HG02571 (cell line): ENCODE measurements around the gene CPT2.

Source experiments
- ATAC-seq: cut with Tn5 transposase; IDR thresholded peaks from one replicate; pipeline ENCODE4 v1.9.1; 2021; ENCODE audit warnings: mild to moderate bottlenecking, moderate library complexity; ENCODE audit not compliant: unreplicated experiment

The CPT2 gene

DNA sequence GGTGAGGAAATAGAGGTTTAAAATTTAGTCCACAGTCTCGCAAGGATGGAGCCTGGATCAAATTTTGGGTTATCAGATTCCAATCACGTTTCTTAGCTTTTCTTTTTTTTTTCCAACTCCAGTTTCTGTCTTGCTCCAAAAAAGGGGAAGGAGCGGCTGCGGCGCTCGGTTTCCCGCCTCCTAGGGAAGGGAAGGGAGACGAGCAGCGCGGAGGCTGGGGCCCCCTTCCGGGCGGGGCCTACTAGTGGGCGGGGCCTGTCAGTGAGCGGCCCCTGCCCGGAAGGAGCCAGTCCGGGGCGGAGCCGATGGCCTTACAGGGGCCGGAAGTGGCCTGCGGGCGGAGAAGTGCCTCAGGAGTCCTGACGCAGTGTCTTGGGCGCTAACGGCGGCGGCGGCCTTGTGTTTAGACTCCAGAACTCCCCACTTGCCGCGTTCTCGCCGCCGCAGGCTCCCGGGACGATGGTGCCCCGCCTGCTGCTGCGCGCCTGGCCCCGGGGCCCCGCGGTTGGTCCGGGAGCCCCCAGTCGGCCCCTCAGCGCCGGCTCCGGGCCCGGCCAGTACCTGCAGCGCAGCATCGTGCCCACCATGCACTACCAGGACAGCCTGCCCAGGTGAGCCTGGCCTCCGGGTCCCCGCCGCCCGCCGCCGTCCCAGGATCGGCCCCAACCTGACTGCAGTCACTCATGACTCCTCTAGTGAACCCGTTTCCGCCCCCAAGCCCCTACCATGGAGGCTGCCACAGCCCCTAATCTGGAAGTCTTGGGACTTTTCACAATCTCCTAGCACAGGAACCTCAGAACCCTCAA is at the start of gene CPT2:
Gene CPT2 (plus strand): TSS at position 340 of the 806 bp plus-strand sequence. CDS start 120 bp downstream, at position 460.
- peak; percentile 98 for ATAC-seq

GRCh38 chr1:53147174-53147573 is 49.5 kb upstream of the CPT2 start:
- ATAC-seq: no peak

DNA sequence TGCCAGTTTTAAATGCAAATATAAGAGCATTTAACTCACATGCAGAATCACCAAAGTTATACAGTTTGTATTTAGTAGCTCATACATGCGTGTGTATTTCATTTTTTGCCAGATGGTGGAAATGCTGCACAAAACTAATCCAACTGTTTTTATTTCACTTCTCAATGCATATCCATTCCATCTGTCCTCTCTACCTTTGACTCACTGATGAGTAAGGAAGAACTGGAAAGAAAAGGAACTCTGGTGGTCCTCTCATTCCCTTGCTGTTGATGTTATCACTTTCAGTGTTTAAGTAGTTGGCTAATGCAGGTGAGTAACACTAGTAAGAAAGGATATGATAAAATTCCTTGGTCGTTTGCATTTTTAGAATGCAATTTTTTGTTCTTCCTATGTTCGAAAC is 48.5 kb upstream of the CPT2 start:
- ATAC-seq: no peak

- no peak for ATAC-seq
Measured at GRCh38 chr1:53153752-53154151, 42.9 kb upstream of the CPT2 start.

- ATAC-seq: no peak
Measured at GRCh38 chr1:53154859-53155438, 41.7 kb upstream of the CPT2 start.

- ATAC-seq: no peak
Measured at GRCh38 chr1:53155534-53155933, 41.1 kb upstream of the CPT2 start.

- ATAC-seq: no peak
Measured at GRCh38 chr1:53155945-53156344, 40.7 kb upstream of the CPT2 start.

DNA sequence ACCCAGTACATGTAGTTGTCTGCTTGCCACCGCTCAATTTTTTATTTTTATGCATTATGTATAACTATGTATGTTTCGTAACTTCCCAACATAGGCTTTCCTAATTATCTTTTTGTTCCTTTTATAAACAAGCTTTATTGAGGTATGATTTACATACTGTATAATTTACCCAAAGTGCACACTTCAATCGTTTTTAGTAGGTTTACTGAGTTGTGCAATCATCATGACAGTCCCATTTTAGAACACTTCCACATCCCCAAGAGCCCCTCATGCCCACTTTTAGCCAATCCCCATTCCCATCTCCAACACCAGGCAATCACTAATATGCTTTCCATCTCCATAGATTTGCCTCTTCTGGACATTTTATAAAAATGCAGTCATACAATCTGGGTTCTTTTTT is 39.8 kb upstream of the CPT2 start:
- ATAC-seq: no peak

DNA sequence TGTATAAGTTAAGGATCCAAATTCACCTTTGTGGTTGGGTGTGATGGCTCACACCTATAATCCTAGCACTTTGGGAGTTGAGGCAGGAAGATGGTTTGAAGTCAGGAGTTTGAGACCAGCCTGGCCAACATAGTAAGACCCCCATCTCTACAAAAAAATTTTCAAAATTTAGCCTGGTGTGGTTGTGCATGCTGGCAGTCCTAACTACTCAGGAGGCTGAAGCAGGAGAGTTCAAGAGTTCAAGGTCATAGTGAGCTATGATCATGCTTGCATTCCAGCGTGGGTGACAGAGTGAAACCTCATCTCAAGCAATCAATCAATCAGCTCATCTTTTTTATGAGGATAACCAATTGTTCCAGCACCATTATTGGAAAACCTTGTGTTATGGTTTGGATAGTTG is 37.7 kb upstream of the CPT2 start:
- ATAC-seq: no peak

DNA sequence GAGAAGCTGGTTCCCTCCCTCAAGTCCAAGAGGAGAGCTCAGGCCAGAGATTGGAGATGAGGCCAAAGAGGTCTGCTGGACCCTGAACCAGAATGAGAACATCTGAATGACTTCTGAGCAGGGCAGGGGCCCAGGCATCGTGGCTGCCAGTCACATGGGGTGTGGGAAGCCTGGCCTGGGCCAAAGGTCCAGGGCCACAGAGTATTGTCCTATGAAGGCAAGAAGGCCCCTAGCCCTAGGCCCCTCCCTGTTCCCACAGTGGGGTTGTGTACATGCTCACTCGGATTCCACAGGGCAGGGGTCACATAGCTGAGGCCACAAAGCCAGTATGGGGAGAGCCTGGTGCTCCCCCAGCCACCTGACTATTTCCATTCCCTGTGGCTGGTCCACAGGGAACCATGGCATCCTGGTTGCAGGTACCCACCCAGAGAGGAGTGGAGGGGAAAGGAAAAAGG is 35.7 kb upstream of the CPT2 start:
- ATAC-seq: no peak

DNA sequence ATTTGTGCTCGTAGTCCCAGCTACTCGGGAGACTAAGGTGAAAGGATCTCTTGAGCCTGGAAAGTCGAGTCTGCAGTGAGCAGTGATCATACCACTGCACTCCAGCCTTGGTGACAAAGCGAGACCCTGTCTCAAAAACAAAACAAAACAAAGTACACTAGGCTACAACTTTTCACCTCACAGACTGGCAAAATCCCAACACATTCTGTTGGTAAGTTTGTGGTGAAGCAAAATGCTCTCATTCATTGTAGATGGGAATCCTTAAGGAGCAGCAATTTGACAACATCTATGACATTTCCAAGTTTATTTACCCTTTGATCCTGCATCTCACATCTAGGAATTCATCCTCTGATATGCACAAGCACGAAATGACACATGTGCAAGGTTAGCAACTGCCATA is 34.0 kb upstream of the CPT2 start:
- ATAC-seq: no peak

- ATAC-seq: no peak
Measured at GRCh38 chr1:53163291-53163768, 33.3 kb upstream of the CPT2 start.

GRCh38 chr1:53165408-53165961 is 31.1 kb upstream of the CPT2 start:
- ATAC-seq: no peak

DNA sequence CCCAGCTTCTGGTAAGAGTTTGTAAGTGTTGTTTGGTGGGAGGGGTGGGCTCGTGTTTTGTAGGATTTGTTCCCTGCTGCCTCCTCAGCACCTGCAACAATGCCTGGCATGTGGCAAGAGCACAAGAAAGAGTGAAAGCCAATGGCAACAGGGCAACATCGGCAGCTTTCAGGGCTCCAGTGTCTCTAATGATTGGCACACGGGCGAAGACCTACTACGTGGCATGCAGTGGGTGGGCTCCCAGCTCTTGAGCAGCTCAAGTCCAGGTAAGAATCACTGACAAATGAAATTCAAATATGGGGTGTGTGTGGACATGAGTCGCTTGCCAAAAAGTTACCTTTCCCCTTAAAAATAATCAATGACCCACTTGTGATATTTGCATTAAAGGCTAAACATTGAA is 30.3 kb upstream of the CPT2 start:
- ATAC-seq: no peak

- ATAC-seq: no peak
Measured at GRCh38 chr1:53166912-53167311, 29.7 kb upstream of the CPT2 start.

- ATAC-seq: no peak
Measured at GRCh38 chr1:53172426-53173128, 24.0 kb upstream of the CPT2 start.

GRCh38 chr1:53174971-53175913 is 21.4 kb upstream of the CPT2 start:
- no peak for ATAC-seq

- ATAC-seq: no peak
Measured at GRCh38 chr1:53176452-53177208, 20.0 kb upstream of the CPT2 start.

GRCh38 chr1:53180226-53180625 is 16.4 kb upstream of the CPT2 start:
- no peak for ATAC-seq

GRCh38 chr1:53180951-53181350 is 15.7 kb upstream of the CPT2 start:
- no peak for ATAC-seq
